GM23338 (cell line): ENCODE data around the gene MICALL1.

Source experiments
- CREB1 ChIP-seq: fragments of 250-450 bp; sonication (Bioruptor Pico); IDR thresholded peaks from 2 replicates; pipeline ENCODE4 v1.5.0; 2020; ENCODE audit warnings: low read depth, mild to moderate bottlenecking, moderate library complexity
- EZH2 ChIP-seq: fragments of 200-600 bp; sonication (generic); IDR thresholded peaks from one replicate; pipeline ENCODE4 v1.8.0; 2017; ENCODE audit warnings: antibody characterized with exemption, mild to moderate bottlenecking, low read depth; ENCODE audit not compliant: unreplicated experiment
- NANOG ChIP-seq: IDR thresholded peaks from 2 replicates; pipeline ENCODE4 v1.6.1; 2016; ENCODE audit warnings: antibody characterized with exemption, borderline replicate concordance
- ZNF114 ChIP-seq: fragments of 250-450 bp; sonication (Bioruptor Pico); IDR thresholded peaks from 2 replicates; pipeline ENCODE4 v1.5.0; 2020; ENCODE audit warnings: mild to moderate bottlenecking, moderate library complexity
- TF ChIP-seq, protein P1 (sequence below): IDR thresholded peaks from one replicate; pipeline ENCODE4 v1.6.1; 2018; ENCODE audit warnings: antibody characterized with exemption; ENCODE audit not compliant: unreplicated experiment
- TF ChIP-seq, protein P2 (sequence below), 2 experiments: fragments of 200-600 bp in 1 of 2; sonication (generic) in 1 of 2; conservative IDR thresholded peaks; 2 replicates each; pipeline versions ENCODE4 v1.5.1 to v1.6.1; 2016 to 2017; ENCODE audit warnings: antibody characterized with exemption in 2 of 2, low read depth in 2 of 2, mild to moderate bottlenecking in 2 of 2, moderate library complexity in 1 of 2
- TF ChIP-seq, protein P3 (sequence below): IDR thresholded peaks from 2 replicates; pipeline ENCODE4 v1.6.1; 2016; ENCODE audit warnings: antibody characterized with exemption

DNA sequence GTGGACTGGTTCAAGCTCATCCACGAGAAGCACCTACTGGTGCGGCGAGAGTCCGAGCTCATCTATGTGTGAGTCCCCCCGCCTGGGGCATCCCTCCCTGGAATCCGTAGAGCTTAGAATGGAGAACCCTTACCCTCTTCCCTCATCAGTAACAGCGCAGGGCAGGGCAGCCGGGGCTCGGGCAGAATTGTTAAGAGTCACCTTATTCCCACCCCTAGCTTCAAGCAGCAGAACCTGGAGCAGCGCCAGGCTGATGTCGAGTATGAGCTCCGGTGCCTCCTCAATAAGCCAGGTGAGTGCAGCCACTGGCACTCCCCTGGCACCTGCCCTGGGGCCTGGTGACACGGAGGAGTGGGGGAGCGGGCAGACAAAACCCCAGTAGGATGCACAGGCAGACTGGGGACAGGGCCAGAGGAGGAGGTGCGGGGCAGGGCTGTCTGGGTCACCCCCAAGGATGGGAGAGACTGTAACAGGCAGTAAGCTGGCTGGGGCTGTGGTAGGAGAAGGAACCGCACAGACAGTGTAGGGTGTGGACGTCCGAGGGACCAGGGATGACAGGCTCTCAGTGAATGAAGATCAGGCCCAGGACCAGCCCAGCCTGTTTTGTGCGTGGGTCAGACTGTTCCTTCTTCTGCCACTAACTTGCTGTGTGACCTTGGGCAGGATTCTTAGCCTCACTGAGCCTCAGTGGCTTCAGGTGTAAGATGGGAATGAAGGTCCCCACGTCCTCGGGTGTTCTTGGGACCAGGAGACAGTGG lies 26.9 kb downstream of the MICALL1 start:
- TF ChIP-seq, protein P1, sequence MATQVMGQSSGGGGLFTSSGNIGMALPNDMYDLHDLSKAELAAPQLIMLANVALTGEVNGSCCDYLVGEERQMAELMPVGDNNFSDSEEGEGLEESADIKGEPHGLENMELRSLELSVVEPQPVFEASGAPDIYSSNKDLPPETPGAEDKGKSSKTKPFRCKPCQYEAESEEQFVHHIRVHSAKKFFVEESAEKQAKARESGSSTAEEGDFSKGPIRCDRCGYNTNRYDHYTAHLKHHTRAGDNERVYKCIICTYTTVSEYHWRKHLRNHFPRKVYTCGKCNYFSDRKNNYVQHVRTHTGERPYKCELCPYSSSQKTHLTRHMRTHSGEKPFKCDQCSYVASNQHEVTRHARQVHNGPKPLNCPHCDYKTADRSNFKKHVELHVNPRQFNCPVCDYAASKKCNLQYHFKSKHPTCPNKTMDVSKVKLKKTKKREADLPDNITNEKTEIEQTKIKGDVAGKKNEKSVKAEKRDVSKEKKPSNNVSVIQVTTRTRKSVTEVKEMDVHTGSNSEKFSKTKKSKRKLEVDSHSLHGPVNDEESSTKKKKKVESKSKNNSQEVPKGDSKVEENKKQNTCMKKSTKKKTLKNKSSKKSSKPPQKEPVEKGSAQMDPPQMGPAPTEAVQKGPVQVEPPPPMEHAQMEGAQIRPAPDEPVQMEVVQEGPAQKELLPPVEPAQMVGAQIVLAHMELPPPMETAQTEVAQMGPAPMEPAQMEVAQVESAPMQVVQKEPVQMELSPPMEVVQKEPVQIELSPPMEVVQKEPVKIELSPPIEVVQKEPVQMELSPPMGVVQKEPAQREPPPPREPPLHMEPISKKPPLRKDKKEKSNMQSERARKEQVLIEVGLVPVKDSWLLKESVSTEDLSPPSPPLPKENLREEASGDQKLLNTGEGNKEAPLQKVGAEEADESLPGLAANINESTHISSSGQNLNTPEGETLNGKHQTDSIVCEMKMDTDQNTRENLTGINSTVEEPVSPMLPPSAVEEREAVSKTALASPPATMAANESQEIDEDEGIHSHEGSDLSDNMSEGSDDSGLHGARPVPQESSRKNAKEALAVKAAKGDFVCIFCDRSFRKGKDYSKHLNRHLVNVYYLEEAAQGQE = no peak
- TF ChIP-seq, protein P2, sequence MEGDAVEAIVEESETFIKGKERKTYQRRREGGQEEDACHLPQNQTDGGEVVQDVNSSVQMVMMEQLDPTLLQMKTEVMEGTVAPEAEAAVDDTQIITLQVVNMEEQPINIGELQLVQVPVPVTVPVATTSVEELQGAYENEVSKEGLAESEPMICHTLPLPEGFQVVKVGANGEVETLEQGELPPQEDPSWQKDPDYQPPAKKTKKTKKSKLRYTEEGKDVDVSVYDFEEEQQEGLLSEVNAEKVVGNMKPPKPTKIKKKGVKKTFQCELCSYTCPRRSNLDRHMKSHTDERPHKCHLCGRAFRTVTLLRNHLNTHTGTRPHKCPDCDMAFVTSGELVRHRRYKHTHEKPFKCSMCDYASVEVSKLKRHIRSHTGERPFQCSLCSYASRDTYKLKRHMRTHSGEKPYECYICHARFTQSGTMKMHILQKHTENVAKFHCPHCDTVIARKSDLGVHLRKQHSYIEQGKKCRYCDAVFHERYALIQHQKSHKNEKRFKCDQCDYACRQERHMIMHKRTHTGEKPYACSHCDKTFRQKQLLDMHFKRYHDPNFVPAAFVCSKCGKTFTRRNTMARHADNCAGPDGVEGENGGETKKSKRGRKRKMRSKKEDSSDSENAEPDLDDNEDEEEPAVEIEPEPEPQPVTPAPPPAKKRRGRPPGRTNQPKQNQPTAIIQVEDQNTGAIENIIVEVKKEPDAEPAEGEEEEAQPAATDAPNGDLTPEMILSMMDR (conservative IDR thresholded peaks at IDR 0.05; ENCODE audit: low read depth in 2 of 2) = no peak
- no peak for TF ChIP-seq NANOG
- TF ChIP-seq EZH2 = no peak
- no peak for TF ChIP-seq ZNF114 (CRISPR knock-in tag)
- TF ChIP-seq, protein P3, sequence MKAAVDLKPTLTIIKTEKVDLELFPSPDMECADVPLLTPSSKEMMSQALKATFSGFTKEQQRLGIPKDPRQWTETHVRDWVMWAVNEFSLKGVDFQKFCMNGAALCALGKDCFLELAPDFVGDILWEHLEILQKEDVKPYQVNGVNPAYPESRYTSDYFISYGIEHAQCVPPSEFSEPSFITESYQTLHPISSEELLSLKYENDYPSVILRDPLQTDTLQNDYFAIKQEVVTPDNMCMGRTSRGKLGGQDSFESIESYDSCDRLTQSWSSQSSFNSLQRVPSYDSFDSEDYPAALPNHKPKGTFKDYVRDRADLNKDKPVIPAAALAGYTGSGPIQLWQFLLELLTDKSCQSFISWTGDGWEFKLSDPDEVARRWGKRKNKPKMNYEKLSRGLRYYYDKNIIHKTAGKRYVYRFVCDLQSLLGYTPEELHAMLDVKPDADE = no peak
- no peak for TF ChIP-seq CREB1 (CRISPR knock-in tag)
